ENCODE data around the gene UBE2J2. TPM values are rescaled to one million over a fixed set of nuclear protein-coding genes. Genes with fewer than 3 reads are reported as not detected.

UBE2J2 gene
- total and polyA plus RNA-seq, 2 experiments from 2014 or later, result 47.1 to 70.2 TPM

DNA sequence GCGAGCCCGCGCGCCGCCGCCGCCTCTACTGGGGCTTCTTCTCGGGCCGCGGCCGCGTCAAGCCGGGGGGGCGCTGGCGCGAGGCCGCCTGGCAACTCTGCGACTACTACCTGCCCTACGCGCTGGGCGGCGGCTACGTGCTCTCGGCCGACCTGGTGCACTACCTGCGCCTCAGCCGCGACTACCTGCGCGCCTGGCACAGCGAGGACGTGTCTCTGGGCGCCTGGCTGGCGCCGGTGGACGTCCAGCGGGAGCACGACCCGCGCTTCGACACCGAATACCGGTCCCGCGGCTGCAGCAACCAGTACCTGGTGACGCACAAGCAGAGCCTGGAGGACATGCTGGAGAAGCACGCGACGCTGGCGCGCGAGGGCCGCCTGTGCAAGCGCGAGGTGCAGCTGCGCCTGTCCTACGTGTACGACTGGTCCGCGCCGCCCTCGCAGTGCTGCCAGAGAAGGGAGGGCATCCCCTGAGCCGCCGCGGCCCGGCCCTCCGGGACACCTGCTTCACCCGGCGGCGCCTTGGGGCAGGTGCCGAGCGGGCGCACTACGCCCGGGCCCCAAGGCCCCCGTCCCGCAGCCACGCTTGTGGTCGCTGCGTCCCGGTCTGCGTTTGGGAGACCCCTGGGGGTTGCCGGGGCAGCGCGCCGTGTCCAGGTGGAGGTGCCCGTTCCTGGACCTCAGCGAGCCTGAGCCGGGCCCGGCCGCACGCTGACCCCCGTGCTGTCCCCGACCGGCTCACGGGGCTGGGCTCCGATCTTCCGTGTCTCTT lies 40.7 kb downstream of the UBE2J2 start (continued):
- TF ChIP-seq POLR2AphosphoS5 (IDR thresholded peaks at IDR 0.05; ENCODE audit: low read depth) (no peak), JUNB (IDR thresholded peaks at IDR 0.05; ENCODE audit: unreplicated experiment) (no peak), STAT1 (IDR thresholded peaks at IDR 0.05; ENCODE audit: unreplicated experiment) (no peak), NANOG (IDR thresholded peaks at IDR 0.05; ENCODE audit: borderline replicate concordance) (no peak)
- TF ChIP-seq, protein P1, sequence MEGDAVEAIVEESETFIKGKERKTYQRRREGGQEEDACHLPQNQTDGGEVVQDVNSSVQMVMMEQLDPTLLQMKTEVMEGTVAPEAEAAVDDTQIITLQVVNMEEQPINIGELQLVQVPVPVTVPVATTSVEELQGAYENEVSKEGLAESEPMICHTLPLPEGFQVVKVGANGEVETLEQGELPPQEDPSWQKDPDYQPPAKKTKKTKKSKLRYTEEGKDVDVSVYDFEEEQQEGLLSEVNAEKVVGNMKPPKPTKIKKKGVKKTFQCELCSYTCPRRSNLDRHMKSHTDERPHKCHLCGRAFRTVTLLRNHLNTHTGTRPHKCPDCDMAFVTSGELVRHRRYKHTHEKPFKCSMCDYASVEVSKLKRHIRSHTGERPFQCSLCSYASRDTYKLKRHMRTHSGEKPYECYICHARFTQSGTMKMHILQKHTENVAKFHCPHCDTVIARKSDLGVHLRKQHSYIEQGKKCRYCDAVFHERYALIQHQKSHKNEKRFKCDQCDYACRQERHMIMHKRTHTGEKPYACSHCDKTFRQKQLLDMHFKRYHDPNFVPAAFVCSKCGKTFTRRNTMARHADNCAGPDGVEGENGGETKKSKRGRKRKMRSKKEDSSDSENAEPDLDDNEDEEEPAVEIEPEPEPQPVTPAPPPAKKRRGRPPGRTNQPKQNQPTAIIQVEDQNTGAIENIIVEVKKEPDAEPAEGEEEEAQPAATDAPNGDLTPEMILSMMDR (conservative IDR thresholded peaks at IDR 0.05; ENCODE audit: low read depth in 2 of 2), result no peak

DNA sequence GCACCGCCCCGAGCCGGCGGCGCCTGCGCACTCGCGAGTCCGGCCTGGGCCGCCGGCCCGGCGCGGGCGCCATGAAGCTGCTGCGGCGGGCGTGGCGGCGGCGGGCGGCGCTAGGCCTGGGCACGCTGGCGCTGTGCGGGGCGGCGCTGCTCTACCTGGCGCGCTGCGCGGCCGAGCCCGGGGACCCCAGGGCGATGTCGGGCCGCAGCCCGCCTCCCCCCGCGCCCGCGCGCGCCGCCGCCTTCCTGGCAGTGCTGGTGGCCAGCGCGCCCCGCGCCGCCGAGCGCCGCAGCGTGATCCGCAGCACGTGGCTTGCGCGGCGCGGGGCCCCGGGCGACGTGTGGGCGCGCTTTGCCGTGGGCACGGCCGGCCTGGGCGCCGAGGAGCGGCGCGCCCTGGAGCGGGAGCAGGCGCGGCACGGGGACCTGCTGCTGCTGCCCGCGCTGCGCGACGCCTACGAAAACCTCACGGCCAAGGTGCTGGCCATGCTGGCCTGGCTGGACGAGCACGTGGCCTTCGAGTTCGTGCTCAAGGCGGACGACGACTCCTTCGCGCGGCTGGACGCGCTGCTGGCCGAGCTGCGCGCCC lies 41.4 kb downstream of the UBE2J2 start, which contains the start of gene B3GALT6:
Gene B3GALT6 (plus strand): TSS at position 30 of the 588 bp plus-strand sequence. CDS start 42 bp downstream, at position 72.
- Histone ChIP-seq H3K36me3 (ENCODE audit: insufficient read depth) (no peaks in the 10 kb centered on the region), H4K20me1 (replicated peaks; ENCODE audit: insufficient read depth) (peaks cover 8% of the 10 kb centered on the region), H3K4me1 (ENCODE audit: insufficient read depth) (peaks cover 6% of the 10 kb centered on the region), H3K4me3 (peak within 1 kb of the TSS; percentile 93), H3K9me2 (ENCODE audit: insufficient read depth) (no peaks in the 10 kb centered on the region), H2AFZ (peak within 1 kb of the TSS; percentile 52; the same call in 1 of the 2 replicates), H3K27ac (ENCODE audit: low read depth) (0 out of 2 replicates have a peak within 1 kb of the TSS, but pooled peaks have one; percentile 55), H3K79me2 (replicated peaks; ENCODE audit: insufficient read depth) (peaks cover 40% of the 10 kb centered on the region), H3K27me3 (ENCODE audit: insufficient read depth) (no peaks in the 10 kb centered on the region), H3F3A (replicated peaks; ENCODE audit: low read depth) (peaks cover 10% of the 10 kb centered on the region; the same call in 1 of the 2 replicates), H3K4me2 (peak within 1 kb of the TSS; percentile 95)
- Mint-ChIP-seq H3K27ac (peak within 1 kb of the TSS; percentile 89), H3K4me3 (peak within 1 kb of the TSS; percentile 94), H3K36me3 (ENCODE audit: low read depth) (peaks cover 23% of the 10 kb centered on the region), H3K27me3 (ENCODE audit: insufficient read depth, low read depth, poor library complexity) (peaks cover 13% of the 10 kb centered on the region), H3K4me1 (peaks cover 18% of the 10 kb centered on the region), H3K9me3 (peaks cover 10% of the 10 kb centered on the region)
- ATAC-seq, result no peak
- DNase-seq (ENCODE audit: low spot score), result peak; percentile 61
- TF ChIP-seq CREB1 (CRISPR knock-in tag; IDR thresholded peaks at IDR 0.05; ENCODE audit: low read depth) (no peak), ZNF114 (CRISPR knock-in tag; IDR thresholded peaks at IDR 0.05) (no peak), EZH2phosphoT487 (IDR thresholded peaks at IDR 0.05; ENCODE audit: unreplicated experiment) (no peak), POLR2AphosphoS5 (IDR thresholded peaks at IDR 0.05; ENCODE audit: low read depth) (no peak; the same call in 1 of the 2 replicates), NANOG (IDR thresholded peaks at IDR 0.05; ENCODE audit: borderline replicate concordance) (no peak), ZNF331 (CRISPR knock-in tag; IDR thresholded peaks at IDR 0.05; ENCODE audit: low read depth) (no peak), STAT1 (IDR thresholded peaks at IDR 0.05; ENCODE audit: unreplicated experiment) (no peak)
- TF ChIP-seq, protein P2, sequence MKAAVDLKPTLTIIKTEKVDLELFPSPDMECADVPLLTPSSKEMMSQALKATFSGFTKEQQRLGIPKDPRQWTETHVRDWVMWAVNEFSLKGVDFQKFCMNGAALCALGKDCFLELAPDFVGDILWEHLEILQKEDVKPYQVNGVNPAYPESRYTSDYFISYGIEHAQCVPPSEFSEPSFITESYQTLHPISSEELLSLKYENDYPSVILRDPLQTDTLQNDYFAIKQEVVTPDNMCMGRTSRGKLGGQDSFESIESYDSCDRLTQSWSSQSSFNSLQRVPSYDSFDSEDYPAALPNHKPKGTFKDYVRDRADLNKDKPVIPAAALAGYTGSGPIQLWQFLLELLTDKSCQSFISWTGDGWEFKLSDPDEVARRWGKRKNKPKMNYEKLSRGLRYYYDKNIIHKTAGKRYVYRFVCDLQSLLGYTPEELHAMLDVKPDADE (IDR thresholded peaks at IDR 0.05), result no peak
- TF ChIP-seq, protein P3, sequence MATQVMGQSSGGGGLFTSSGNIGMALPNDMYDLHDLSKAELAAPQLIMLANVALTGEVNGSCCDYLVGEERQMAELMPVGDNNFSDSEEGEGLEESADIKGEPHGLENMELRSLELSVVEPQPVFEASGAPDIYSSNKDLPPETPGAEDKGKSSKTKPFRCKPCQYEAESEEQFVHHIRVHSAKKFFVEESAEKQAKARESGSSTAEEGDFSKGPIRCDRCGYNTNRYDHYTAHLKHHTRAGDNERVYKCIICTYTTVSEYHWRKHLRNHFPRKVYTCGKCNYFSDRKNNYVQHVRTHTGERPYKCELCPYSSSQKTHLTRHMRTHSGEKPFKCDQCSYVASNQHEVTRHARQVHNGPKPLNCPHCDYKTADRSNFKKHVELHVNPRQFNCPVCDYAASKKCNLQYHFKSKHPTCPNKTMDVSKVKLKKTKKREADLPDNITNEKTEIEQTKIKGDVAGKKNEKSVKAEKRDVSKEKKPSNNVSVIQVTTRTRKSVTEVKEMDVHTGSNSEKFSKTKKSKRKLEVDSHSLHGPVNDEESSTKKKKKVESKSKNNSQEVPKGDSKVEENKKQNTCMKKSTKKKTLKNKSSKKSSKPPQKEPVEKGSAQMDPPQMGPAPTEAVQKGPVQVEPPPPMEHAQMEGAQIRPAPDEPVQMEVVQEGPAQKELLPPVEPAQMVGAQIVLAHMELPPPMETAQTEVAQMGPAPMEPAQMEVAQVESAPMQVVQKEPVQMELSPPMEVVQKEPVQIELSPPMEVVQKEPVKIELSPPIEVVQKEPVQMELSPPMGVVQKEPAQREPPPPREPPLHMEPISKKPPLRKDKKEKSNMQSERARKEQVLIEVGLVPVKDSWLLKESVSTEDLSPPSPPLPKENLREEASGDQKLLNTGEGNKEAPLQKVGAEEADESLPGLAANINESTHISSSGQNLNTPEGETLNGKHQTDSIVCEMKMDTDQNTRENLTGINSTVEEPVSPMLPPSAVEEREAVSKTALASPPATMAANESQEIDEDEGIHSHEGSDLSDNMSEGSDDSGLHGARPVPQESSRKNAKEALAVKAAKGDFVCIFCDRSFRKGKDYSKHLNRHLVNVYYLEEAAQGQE (IDR thresholded peaks at IDR 0.05; ENCODE audit: unreplicated experiment), result no peak

Data from GM23338 (cell line).